Endodermal cell (in vitro differentiated cells): ENCODE results near the gene PSG6. TPM values are rescaled to one million over a fixed set of nuclear protein-coding genes. Genes with fewer than 3 reads are reported as not detected.
"Not testable (repeated sequence)": the region's sequence is repeated elsewhere in the genome, so short reads cannot be mapped to it uniquely, and the experiment has no call there.

ENCODE experiments used
- DNase-seq: peaks from one replicate; pipeline ENCODE4 v3.0.0-alpha.2; 2017
- H3K27ac ChIP-seq: 2 replicates; pipeline ENCODE4 v1.5.1; 2013; ENCODE audit warnings: mild to moderate bottlenecking, low read depth, low read length, moderate library complexity
- H3K27me3 ChIP-seq: 2 replicates; pipeline ENCODE4 v1.6.1; 2013; ENCODE audit warnings: mild to moderate bottlenecking, low read length, moderate library complexity; ENCODE audit not compliant: insufficient read depth, control insufficient read depth, poor library complexity, severe bottlenecking
- H3K36me3 ChIP-seq: 2 replicates; pipeline ENCODE4 v1.7.0; 2013; ENCODE audit warnings: mild to moderate bottlenecking, low read length, moderate library complexity; ENCODE audit not compliant: control insufficient read depth, insufficient read depth
- H3K4me1 ChIP-seq: one replicate; pipeline ENCODE4 v1.7.0; 2013; ENCODE audit warnings: low read length; ENCODE audit not compliant: control insufficient read depth, insufficient read depth
- H3K4me3 ChIP-seq: 2 replicates; pipeline ENCODE4 v1.5.1; 2013; ENCODE audit warnings: mild to moderate bottlenecking, low read length, moderate library complexity
- H3K9ac ChIP-seq: 2 replicates; pipeline ENCODE4 v1.6.1; 2013; ENCODE audit warnings: mild to moderate bottlenecking, low read length, moderate library complexity; ENCODE audit not compliant: poor library complexity, severe bottlenecking; ENCODE audit errors: extremely low read depth
- H3K9me3 ChIP-seq: 2 replicates; pipeline ENCODE4 v1.6.1; 2013; ENCODE audit warnings: mild to moderate bottlenecking, low read length, moderate library complexity; ENCODE audit not compliant: control insufficient read depth
- H3K27ac Mint-ChIP-seq: 2 replicates; pipeline ENCODE4 v1.8.0; 2020; ENCODE audit warnings: mixed read lengths
- H3K27me3 Mint-ChIP-seq: 2 replicates; pipeline ENCODE4 v1.8.0; 2021; ENCODE audit warnings: mild to moderate bottlenecking, mixed read lengths; ENCODE audit not compliant: insufficient read depth
- H3K36me3 Mint-ChIP-seq: 2 replicates; pipeline ENCODE4 v1.8.0; 2020; ENCODE audit warnings: low read depth, mixed read lengths
- H3K4me1 Mint-ChIP-seq: 2 replicates; pipeline ENCODE4 v1.8.0; 2020; ENCODE audit warnings: mixed read lengths
- H3K4me3 Mint-ChIP-seq: 2 replicates; pipeline ENCODE4 v1.8.0; 2020; ENCODE audit warnings: mild to moderate bottlenecking, moderate library complexity, mixed read lengths
- H3K9me3 Mint-ChIP-seq: 2 replicates; pipeline ENCODE4 v1.8.0; 2020; ENCODE audit warnings: mild to moderate bottlenecking, mixed read lengths
- WGBS, 2 experiments: methylation state at CpG; one replicate each; pipeline versions ENCODE4 v1.1.5 to v1.1.7; 2013; ENCODE audit warnings: missing lambda C conversion rate in 2 of 2, mixed read lengths in 1 of 2; ENCODE audit not compliant: insufficient coverage in 1 of 2, insufficient read length in 1 of 2; 5-methylcytosine and 5-hydroxymethylcytosine counted together
- total RNA-seq, 2 donors: library from RNA; stranded (reverse); fragmentation: NEBNext Ultra II Directional in 1 of 2; extraction: Animal tissue kit (Norgen Biotek cat#: 25700) in 1 of 2; gene quantifications; 2 replicates in 1 of 2; 3 replicates in 1 of 2; pipeline ENCODE4 v1.2.1, GENCODE V29; 2021
- TF ChIP-seq, protein P1 (sequence below): fragments of 200-600 bp; sonication (generic); conservative IDR thresholded peaks from 2 replicates; pipeline ENCODE4 v1.5.0; 2021; ENCODE audit warnings: antibody characterized with exemption, mild to moderate bottlenecking

Gene PSG6
- total RNA-seq, 2 donors from 2014 or later = not detected

DNA sequence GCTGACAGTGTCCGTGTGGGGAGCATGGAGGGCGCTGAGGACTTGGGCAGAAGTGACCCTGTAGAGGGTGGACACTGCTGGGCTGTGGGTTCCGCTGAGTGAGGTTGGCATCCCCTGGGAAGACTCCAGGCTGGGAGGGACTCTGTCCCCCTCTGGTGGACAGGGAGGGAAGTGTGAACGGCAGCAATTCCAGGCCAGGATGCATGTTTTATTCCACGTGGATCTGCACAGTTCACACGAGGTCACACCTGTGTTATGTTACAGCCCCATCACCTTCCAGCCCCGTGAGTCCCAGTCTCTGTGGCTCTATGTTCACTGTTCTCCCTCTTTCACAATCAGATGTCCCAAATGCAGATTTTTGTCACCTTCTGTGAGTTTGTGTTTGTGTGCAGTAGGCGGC, 36.4 kb downstream of the PSG6 start:
- H3K27ac Mint-ChIP-seq, H3K9me3 ChIP-seq, H3K4me3 ChIP-seq, H3K4me1 ChIP-seq, H3K4me3 Mint-ChIP-seq, H3K36me3 Mint-ChIP-seq, H3K27ac ChIP-seq, H3K36me3 ChIP-seq, H3K27me3 ChIP-seq, H3K4me1 Mint-ChIP-seq, H3K27me3 Mint-ChIP-seq, H3K9ac ChIP-seq: not testable (repeated sequence)
- WGBS, 2 experiments = 60 to 78% methylated on average over 1 to 8 of the region's 8 CpGs
- DNase-seq = peak; percentile 39
- peaks cover 97% of the 10 kb centered on the region for H3K9me3 Mint-ChIP-seq
- TF ChIP-seq, protein P1, sequence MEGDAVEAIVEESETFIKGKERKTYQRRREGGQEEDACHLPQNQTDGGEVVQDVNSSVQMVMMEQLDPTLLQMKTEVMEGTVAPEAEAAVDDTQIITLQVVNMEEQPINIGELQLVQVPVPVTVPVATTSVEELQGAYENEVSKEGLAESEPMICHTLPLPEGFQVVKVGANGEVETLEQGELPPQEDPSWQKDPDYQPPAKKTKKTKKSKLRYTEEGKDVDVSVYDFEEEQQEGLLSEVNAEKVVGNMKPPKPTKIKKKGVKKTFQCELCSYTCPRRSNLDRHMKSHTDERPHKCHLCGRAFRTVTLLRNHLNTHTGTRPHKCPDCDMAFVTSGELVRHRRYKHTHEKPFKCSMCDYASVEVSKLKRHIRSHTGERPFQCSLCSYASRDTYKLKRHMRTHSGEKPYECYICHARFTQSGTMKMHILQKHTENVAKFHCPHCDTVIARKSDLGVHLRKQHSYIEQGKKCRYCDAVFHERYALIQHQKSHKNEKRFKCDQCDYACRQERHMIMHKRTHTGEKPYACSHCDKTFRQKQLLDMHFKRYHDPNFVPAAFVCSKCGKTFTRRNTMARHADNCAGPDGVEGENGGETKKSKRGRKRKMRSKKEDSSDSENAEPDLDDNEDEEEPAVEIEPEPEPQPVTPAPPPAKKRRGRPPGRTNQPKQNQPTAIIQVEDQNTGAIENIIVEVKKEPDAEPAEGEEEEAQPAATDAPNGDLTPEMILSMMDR = peak; percentile 28

DNA sequence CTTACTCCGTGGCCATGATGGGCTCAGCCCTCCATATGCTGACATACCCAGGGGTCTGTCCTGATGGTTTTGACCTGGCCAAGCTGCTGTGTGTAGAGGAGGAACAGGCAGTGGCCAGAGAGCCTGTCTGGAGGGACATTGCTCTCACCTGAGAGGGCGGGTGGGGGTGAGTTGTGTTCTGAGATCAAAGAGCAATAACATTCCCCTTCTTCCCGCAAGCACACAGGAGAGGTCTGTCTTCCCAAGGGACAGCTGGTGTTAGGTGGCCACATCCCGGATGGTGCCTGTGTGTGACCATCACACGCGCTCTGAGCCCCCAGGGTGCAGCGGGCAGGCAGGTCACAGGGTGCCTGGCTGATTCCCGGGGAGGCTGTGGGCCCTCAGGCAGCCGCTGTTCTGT, 37.1 kb downstream of the PSG6 start:
- H3K4me1 Mint-ChIP-seq, H3K27ac ChIP-seq, DNase-seq, H3K4me1 ChIP-seq, H3K27ac Mint-ChIP-seq, H3K9me3 ChIP-seq, H3K36me3 Mint-ChIP-seq, H3K27me3 ChIP-seq, H3K36me3 ChIP-seq, H3K9ac ChIP-seq, H3K4me3 ChIP-seq, H3K27me3 Mint-ChIP-seq, H3K4me3 Mint-ChIP-seq: not testable (repeated sequence)
- WGBS, 2 experiments = 91 to 100% methylated on average over 1 to 8 of the region's 9 CpGs
- peaks cover 97% of the 10 kb centered on the region for H3K9me3 Mint-ChIP-seq

DNA sequence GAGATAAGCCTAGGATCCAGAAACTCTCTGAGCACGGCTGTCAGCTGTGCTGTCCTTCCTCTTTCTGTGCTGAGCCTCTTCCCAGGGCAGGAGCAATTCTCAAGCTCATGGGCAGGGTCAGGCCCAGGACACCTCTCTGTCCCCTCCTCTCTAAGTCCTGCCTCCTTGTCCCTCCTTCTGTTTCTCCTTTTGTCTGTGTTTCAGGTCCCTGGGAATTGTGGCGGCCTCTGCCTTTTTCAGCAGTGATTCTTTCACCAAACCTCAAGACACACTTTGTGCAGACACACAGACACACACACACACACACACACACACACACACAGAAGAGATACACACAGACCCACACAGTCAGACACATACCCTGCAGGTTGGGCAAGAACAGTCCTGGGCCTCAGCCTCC, 38.1 kb downstream of the PSG6 start, which contains the start of gene PSG1:
PSG1 (minus strand) TSS at position 101 of the 400 bp plus-strand sequence. CDS start 132 bp downstream, outside the sequence.
- DNase-seq = no peak
- Histone ChIP-seq H3K27me3 (no peaks in the 10 kb centered on the region), H3K4me3 (no peak within 1 kb of the TSS), H3K4me1 (no peaks in the 10 kb centered on the region), H3K27ac (no peak within 1 kb of the TSS), H3K36me3 (no peaks in the 10 kb centered on the region), H3K9me3 (no peaks in the 10 kb centered on the region), H3K9ac (no peak within 1 kb of the TSS)
- H3K9me3 Mint-ChIP-seq = peaks cover 97% of the 10 kb centered on the region
- peaks cover 3% of the 10 kb centered on the region for H3K27me3 Mint-ChIP-seq
- no peaks in the 10 kb centered on the region for H3K4me1 Mint-ChIP-seq
- H3K4me3 Mint-ChIP-seq = no peak within 1 kb of the TSS
- H3K27ac Mint-ChIP-seq = no peak within 1 kb of the TSS
- 57 to 69% methylated on average over 1 to 2 of the region's 2 CpGs for WGBS, 2 experiments
- H3K36me3 Mint-ChIP-seq = peaks cover 2% of the 10 kb centered on the region
- TF ChIP-seq, protein P1 = no peak

DNA sequence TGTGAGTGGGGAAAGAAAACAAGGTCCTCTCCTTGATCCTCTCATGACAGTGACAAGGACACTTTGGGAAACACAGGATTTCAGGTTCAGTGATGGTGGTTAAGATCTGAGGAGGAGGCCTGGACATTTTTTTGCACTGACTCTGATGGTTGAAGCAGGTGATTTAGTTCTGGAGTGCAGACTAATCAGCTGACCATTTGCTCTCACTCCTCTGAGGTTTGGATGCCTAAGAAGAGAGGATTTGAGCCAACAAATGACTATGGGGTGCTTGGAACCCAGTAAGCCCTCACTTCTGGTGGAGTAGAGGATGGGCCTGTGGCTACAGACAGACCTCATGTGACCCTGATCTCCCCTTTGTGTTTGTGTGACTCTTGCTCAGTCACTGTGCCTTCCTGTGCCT, 41.1 kb downstream of the PSG6 start:
- H3K27ac Mint-ChIP-seq, H3K36me3 ChIP-seq, H3K9me3 ChIP-seq, H3K4me1 Mint-ChIP-seq, DNase-seq, H3K4me1 ChIP-seq, H3K9ac ChIP-seq, H3K4me3 ChIP-seq, H3K36me3 Mint-ChIP-seq, H3K27me3 Mint-ChIP-seq, H3K4me3 Mint-ChIP-seq, H3K27me3 ChIP-seq, H3K27ac ChIP-seq: not testable (repeated sequence)
- H3K9me3 Mint-ChIP-seq = peaks cover 97% of the 10 kb centered on the region

DNA sequence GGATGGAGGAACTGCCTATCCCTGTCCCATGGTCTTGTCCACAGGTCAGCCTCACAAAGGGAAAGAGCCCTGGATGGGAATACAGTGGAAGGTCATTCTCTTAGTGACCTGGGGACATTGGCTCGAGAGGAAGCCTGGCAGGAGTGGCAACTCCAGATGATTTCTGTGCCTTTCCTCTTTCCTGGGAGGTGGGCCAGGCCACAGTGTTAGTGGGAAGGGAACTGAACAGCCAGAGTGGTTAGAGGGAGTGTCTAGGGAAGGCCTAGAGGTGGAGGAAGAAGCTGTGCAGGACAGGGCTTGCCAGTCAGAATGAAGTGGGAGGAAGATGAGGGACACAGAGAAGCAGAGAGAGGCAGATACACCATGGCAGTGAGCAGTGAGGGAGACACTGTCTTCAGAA, 41.8 kb downstream of the PSG6 start:
- H3K9me3 Mint-ChIP-seq = peaks cover 97% of the 10 kb centered on the region
- not testable (repeated sequence) for H3K4me3 ChIP-seq, H3K27ac ChIP-seq, H3K36me3 ChIP-seq, DNase-seq, H3K9ac ChIP-seq, H3K4me1 Mint-ChIP-seq, H3K4me1 ChIP-seq, H3K27me3 ChIP-seq, H3K27me3 Mint-ChIP-seq, H3K36me3 Mint-ChIP-seq, H3K9me3 ChIP-seq, H3K27ac Mint-ChIP-seq, H3K4me3 Mint-ChIP-seq
- 84 to 100% methylated on average over 1 of the region's 1 CpG for WGBS, 2 experiments
